CD4-positive, alpha-beta T cell (primary cell): ENCODE results near the gene OR6C74. TPM values are rescaled to one million over a fixed set of nuclear protein-coding genes. Genes with fewer than 3 reads are reported as not detected.

ENCODE experiments used
- ATAC-seq: fragments of 200-7000 bp; cut with Tn5 transposase; one replicate; pipeline ENCODE4 v1.10.0; 2022; ENCODE audit warnings: mild to moderate bottlenecking; ENCODE audit not compliant: poor library complexity
- CTCF ChIA-PET: fragments of 350-600 bp; sonication (Branson Sonifier 250); formaldehyde crosslinking; loops from one replicate; lab custom pipeline; 2021; ENCODE audit warnings: antibody characterized with exemption, inconsistent platforms; lab: Charles Lee
- POLR2A ChIA-PET: fragments of 350-600 bp; sonication (Branson Sonifier 250); formaldehyde crosslinking; loops from one replicate; lab custom pipeline; 2021; ENCODE audit warnings: antibody characterized with exemption, inconsistent platforms; lab: Charles Lee
- DNase-seq, 14 experiments: peaks; one replicate each; pipeline ENCODE4 v3.0.0-alpha.2; 2013 to 2020; ENCODE audit warnings: mixed read lengths in 2 of 14
- H3K27ac ChIP-seq, 2 donors: one replicate each; pipeline versions ENCODE4 v1.5.1 to v1.7.0; 2013; ENCODE audit warnings: low read length in 2 of 2, low read depth in 1 of 2, mild to moderate bottlenecking in 1 of 2
- H3K27me3 ChIP-seq, 2 experiments: 1 replicate in 1 of 2; 2 replicates in 1 of 2; pipeline versions ENCODE4 v1.6.1 to v1.7.0; 2013; ENCODE audit warnings: low read length in 2 of 2, control low read depth in 1 of 2, mild to moderate bottlenecking in 1 of 2, moderate library complexity in 1 of 2; ENCODE audit not compliant: insufficient read depth in 2 of 2, control insufficient read depth in 1 of 2
- H3K36me3 ChIP-seq: one replicate; pipeline ENCODE4 v1.6.1; 2013; ENCODE audit warnings: low read length, control low read depth; ENCODE audit not compliant: insufficient read depth
- H3K4me1 ChIP-seq: one replicate; pipeline ENCODE4 v1.6.1; 2013; ENCODE audit warnings: low read length, control low read depth; ENCODE audit not compliant: insufficient read depth
- H3K4me3 ChIP-seq: one replicate; pipeline ENCODE4 v1.5.1; 2013; ENCODE audit warnings: mild to moderate bottlenecking, low read length, moderate library complexity
- H3K9me3 ChIP-seq, 2 experiments: 1 replicate in 1 of 2; 2 replicates in 1 of 2; pipeline versions ENCODE4 v1.6.1 to v1.7.0; 2013; ENCODE audit warnings: low read length in 2 of 2, mild to moderate bottlenecking in 2 of 2, control low read depth in 1 of 2, moderate library complexity in 1 of 2; ENCODE audit not compliant: control insufficient read depth in 1 of 2, insufficient read depth in 1 of 2
- H3K27ac Mint-ChIP-seq: one replicate; pipeline ENCODE4 v1.8.0; 2020; ENCODE audit warnings: mixed read lengths
- H3K27me3 Mint-ChIP-seq: one replicate; pipeline ENCODE4 v1.8.0; 2021; ENCODE audit warnings: mixed read lengths
- H3K36me3 Mint-ChIP-seq: one replicate; pipeline ENCODE4 v1.8.0; 2021; ENCODE audit warnings: low read depth, mixed read lengths
- H3K4me1 Mint-ChIP-seq: one replicate; pipeline ENCODE4 v1.8.0; 2021; ENCODE audit warnings: low read depth, mixed read lengths
- H3K4me3 Mint-ChIP-seq: one replicate; pipeline ENCODE4 v1.8.0; 2020; ENCODE audit warnings: mild to moderate bottlenecking, mixed read lengths
- H3K9me3 Mint-ChIP-seq: one replicate; pipeline ENCODE4 v1.8.0; 2020; ENCODE audit warnings: mixed read lengths
- CTCF ChIP-seq: fragments of 200-600 bp; IDR thresholded peaks from one replicate; pipeline ENCODE4 v1.8.0; 2022; ENCODE audit warnings: antibody characterized with exemption, mild to moderate bottlenecking
- intact Hi-C, 2 experiments: fragments of 100-400 bp; cut with DNase I in 1 of 2; cut with micrococcal nuclease in 1 of 2; formaldehyde crosslinking; loops; one replicate each; pipeline versions ENCODE4 v1.15.1 to v1.9.0; 2023 to 2025; cut with DNase I, micrococcal nuclease
- total RNA-seq, 174 experiments: library from RNA in 2 of 174; stranded (reverse) in 2 of 174; gene quantifications; one replicate each; pipeline ENCODE4 v1.2.3 and lab custom pipeline; 2021 to 2026

Gene OR6C74
- total RNA-seq, 2 experiments from 2014 or later, result not detected

GRCh38 chr12:55280991-55281390 is 36.6 kb downstream of the OR6C74 start:
- no peaks in the 10 kb centered on the region for H3K36me3 ChIP-seq
- Mint-ChIP-seq H3K4me1 (no peaks in the 10 kb centered on the region), H3K9me3 (no peaks in the 10 kb centered on the region), H3K27me3 (peaks cover 39% of the 10 kb centered on the region), H3K27ac (no peak overlapping the region), H3K36me3 (no peaks in the 10 kb centered on the region), H3K4me3 (no peak overlapping the region)
- no peak overlapping the region for H3K27ac ChIP-seq
- no peaks in the 10 kb centered on the region for H3K4me1 ChIP-seq
- peaks cover 0 to 3% of the 10 kb centered on the region in 2 experiments for H3K9me3 ChIP-seq
- no peak for TF ChIP-seq CTCF
- H3K4me3 ChIP-seq, result no peak overlapping the region
- ChIA-PET POLR2A (no interaction called here), CTCF (no interaction called here)
- no peak for ATAC-seq
- no peak for DNase-seq
- intact Hi-C loops, result no loop called here
- peaks cover 0 to 6% of the 10 kb centered on the region in 2 experiments for H3K27me3 ChIP-seq

DNA sequence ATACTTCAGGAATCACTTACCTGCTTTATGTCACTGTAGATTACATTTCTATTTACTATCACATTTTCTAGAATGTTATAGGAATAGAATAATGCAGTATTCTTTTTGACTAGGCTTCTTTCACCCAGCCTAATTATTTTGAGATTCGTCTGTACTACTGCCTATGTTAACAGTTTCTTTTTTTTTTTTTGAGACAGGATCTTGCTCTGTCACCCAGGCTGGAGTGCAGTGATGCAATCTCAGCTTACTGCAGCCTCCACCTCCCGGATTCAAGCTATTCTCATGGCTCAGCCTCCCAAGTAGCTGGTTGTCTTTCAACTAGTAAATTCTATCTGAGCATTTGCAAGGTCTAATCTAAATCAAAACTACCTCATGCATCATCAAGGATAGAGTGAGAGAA is 45.6 kb downstream of the OR6C74 start:
- Histone ChIP-seq H3K36me3 (no peaks in the 10 kb centered on the region), H3K27me3 (peaks cover 0 to 10% of the 10 kb centered on the region in 2 experiments), H3K4me1 (no peaks in the 10 kb centered on the region), H3K9me3 (no peaks in the 10 kb centered on the region), H3K4me3 (no peak overlapping the region), H3K27ac (no peak overlapping the region)
- TF ChIP-seq CTCF, result no peak
- Mint-ChIP-seq H3K27me3 (peaks cover 52% of the 10 kb centered on the region), H3K36me3 (no peaks in the 10 kb centered on the region), H3K27ac (no peak overlapping the region), H3K4me1 (no peaks in the 10 kb centered on the region), H3K9me3 (no peaks in the 10 kb centered on the region), H3K4me3 (no peak overlapping the region)
- ChIA-PET POLR2A (no interaction called here), CTCF (no interaction called here)
- no peak for ATAC-seq
- DNase-seq, result no peak
- intact Hi-C loops, result no loop called here

Other genes starting within 250 kb of the OR6C74 start
- not detected for gene NEUROD4, start 224.6 kb upstream of the OR6C74 start, total RNA-seq
- gene OR9K2, start 118.2 kb upstream of the OR6C74 start, total RNA-seq, result not detected
- not detected for gene OR10A7, start 23.6 kb upstream of the OR6C74 start, total RNA-seq
- not detected for gene OR6C6, start 52.0 kb downstream of the OR6C74 start, total RNA-seq
- gene OR6C1, start 69.7 kb downstream of the OR6C74 start, total RNA-seq, result not detected
- gene OR6C3, start 86.1 kb downstream of the OR6C74 start, total RNA-seq, result not detected
- gene OR6C75, start 118.4 kb downstream of the OR6C74 start, total RNA-seq, result not detected
- gene OR6C65, start 155.9 kb downstream of the OR6C74 start, total RNA-seq, result not detected
- gene OR6C76, start 181.6 kb downstream of the OR6C74 start, total RNA-seq, result not detected
- gene OR6C2, start 199.5 kb downstream of the OR6C74 start, total RNA-seq, result not detected
- not detected for gene OR6C70, start 225.5 kb downstream of the OR6C74 start, total RNA-seq
- not detected for gene OR6C68, start 247.8 kb downstream of the OR6C74 start, total RNA-seq